ENCODE results near the gene MYCBP2. TPM values are rescaled to one million over a fixed set of nuclear protein-coding genes. Genes with fewer than 3 reads are reported as not detected.
"Not testable (repeated sequence)": the region's sequence is repeated elsewhere in the genome, so short reads cannot be mapped to it uniquely, and the experiment has no call there.

Gene MYCBP2
- polyA plus RNA-seq, 4 donors, result 53.3 to 60.8 (median 59.2) TPM

- no peak for DNase-seq (ENCODE audit: low read depth in 4 of 4, low spot score in 3 of 4)
Observed at GRCh38 chr13:77306458-77306857, 20.4 kb downstream of the MYCBP2 start.

- DNase-seq (ENCODE audit: low read depth in 4 of 4, low spot score in 3 of 4), result no peak
Observed at GRCh38 chr13:77305266-77305665, 21.6 kb downstream of the MYCBP2 start.

- no peak for DNase-seq (ENCODE audit: low read depth in 4 of 4, low spot score in 3 of 4)
Observed at GRCh38 chr13:77300176-77301037, 26.5 kb downstream of the MYCBP2 start.

- no peak for DNase-seq (ENCODE audit: low read depth in 4 of 4, low spot score in 3 of 4)
Observed at GRCh38 chr13:77299587-77299986, 27.3 kb downstream of the MYCBP2 start.

GRCh38 chr13:77298426-77298825, 28.5 kb downstream of the MYCBP2 start:
- DNase-seq (ENCODE audit: low read depth in 4 of 4, low spot score in 3 of 4), result no peak

- no peak for DNase-seq (ENCODE audit: low read depth in 4 of 4, low spot score in 3 of 4)
Observed at GRCh38 chr13:77291774-77292173, 35.1 kb downstream of the MYCBP2 start.

- DNase-seq (ENCODE audit: low read depth in 4 of 4, low spot score in 3 of 4), result no peak
Observed at GRCh38 chr13:77290342-77290741, 36.6 kb downstream of the MYCBP2 start.

- no peak for DNase-seq (ENCODE audit: low read depth in 4 of 4, low spot score in 3 of 4)
Observed at GRCh38 chr13:77289851-77290250, 37.0 kb downstream of the MYCBP2 start.

GRCh38 chr13:77285632-77286031, 41.3 kb downstream of the MYCBP2 start:
- DNase-seq (ENCODE audit: low read depth in 4 of 4, low spot score in 3 of 4), result not testable (repeated sequence)

- no peak for DNase-seq (ENCODE audit: low read depth in 4 of 4, low spot score in 3 of 4)
Observed at GRCh38 chr13:77285098-77285497, 41.8 kb downstream of the MYCBP2 start.

- DNase-seq (ENCODE audit: low read depth in 4 of 4, low spot score in 3 of 4), result no peak
Observed at GRCh38 chr13:77274126-77274525, 52.8 kb downstream of the MYCBP2 start.

GRCh38 chr13:77269141-77269540, 57.8 kb downstream of the MYCBP2 start:
- no peak for DNase-seq (ENCODE audit: low read depth in 4 of 4, low spot score in 3 of 4)

- DNase-seq (ENCODE audit: low read depth in 4 of 4, low spot score in 3 of 4), result no peak
Observed at GRCh38 chr13:77267362-77267761, 59.5 kb downstream of the MYCBP2 start.

- DNase-seq (ENCODE audit: low read depth in 4 of 4, low spot score in 3 of 4), result no peak
Observed at GRCh38 chr13:77265336-77265735, 61.6 kb downstream of the MYCBP2 start.

GRCh38 chr13:77262198-77262597, 64.7 kb downstream of the MYCBP2 start:
- DNase-seq (ENCODE audit: low read depth in 4 of 4, low spot score in 3 of 4), result no peak

GRCh38 chr13:77250975-77251374, 75.9 kb downstream of the MYCBP2 start:
- no peak for DNase-seq (ENCODE audit: low read depth in 4 of 4, low spot score in 3 of 4)

GRCh38 chr13:77245224-77245623, 81.7 kb downstream of the MYCBP2 start:
- DNase-seq (ENCODE audit: low read depth in 4 of 4, low spot score in 3 of 4), result not testable (repeated sequence)

- DNase-seq (ENCODE audit: low read depth in 4 of 4, low spot score in 3 of 4), result no peak
Observed at GRCh38 chr13:77239312-77239711, 87.6 kb downstream of the MYCBP2 start.

GRCh38 chr13:77235456-77236022, 91.4 kb downstream of the MYCBP2 start:
- DNase-seq (ENCODE audit: low read depth in 4 of 4, low spot score in 3 of 4), result no peak

GRCh38 chr13:77233159-77233558, 93.7 kb downstream of the MYCBP2 start:
- no peak for DNase-seq (ENCODE audit: low read depth in 4 of 4, low spot score in 3 of 4)

GRCh38 chr13:77230560-77230959, 96.3 kb downstream of the MYCBP2 start:
- DNase-seq (ENCODE audit: low read depth in 4 of 4, low spot score in 3 of 4), result no peak

GRCh38 chr13:77225946-77226345, 100.9 kb downstream of the MYCBP2 start:
- DNase-seq (ENCODE audit: low read depth in 4 of 4, low spot score in 3 of 4), result no peak

Measured in right renal pelvis (tissue), 4 donors.